GM12801 (cell line): ENCODE data around the gene ANO8.

ENCODE experiments used
- TF ChIP-seq, protein P1 (sequence below): IDR thresholded peaks from one replicate; pipeline ENCODE4 v1.5.1; 2011; ENCODE audit warnings: control low read depth; ENCODE audit not compliant: insufficient read length; ENCODE audit errors: extremely low read depth

Gene ANO8

DNA sequence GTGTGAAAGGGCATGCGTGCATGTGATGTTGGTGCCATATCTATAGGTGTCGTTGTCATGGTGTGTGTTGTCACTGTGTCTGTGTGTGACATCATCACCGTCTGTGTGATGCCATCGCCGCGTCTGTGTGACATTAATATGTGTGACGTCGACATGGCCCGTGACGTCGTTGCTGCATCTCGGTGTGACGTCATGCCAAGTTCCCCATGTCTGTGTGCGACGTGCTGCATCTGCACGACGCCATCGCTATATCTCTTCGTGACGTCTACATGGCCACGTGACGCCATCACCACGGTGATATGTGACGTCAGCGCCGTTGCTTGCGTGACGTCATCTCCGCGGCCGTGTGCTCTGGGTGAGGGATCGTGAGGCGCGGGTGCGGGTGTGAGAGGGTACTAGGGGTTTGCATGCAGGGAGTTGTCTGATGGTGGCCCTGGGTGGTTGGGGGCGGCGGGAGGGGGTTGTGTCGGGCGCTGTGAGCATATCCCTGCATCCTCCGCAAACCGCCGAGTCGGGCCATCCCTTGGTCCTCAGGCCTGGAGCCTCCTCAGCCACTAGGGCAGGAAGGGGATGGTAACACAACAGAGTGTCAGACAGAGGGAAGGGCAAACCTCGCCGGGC, 17.3 kb upstream of the ANO8 start:
- TF ChIP-seq, protein P1, sequence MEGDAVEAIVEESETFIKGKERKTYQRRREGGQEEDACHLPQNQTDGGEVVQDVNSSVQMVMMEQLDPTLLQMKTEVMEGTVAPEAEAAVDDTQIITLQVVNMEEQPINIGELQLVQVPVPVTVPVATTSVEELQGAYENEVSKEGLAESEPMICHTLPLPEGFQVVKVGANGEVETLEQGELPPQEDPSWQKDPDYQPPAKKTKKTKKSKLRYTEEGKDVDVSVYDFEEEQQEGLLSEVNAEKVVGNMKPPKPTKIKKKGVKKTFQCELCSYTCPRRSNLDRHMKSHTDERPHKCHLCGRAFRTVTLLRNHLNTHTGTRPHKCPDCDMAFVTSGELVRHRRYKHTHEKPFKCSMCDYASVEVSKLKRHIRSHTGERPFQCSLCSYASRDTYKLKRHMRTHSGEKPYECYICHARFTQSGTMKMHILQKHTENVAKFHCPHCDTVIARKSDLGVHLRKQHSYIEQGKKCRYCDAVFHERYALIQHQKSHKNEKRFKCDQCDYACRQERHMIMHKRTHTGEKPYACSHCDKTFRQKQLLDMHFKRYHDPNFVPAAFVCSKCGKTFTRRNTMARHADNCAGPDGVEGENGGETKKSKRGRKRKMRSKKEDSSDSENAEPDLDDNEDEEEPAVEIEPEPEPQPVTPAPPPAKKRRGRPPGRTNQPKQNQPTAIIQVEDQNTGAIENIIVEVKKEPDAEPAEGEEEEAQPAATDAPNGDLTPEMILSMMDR, result no peak

DNA sequence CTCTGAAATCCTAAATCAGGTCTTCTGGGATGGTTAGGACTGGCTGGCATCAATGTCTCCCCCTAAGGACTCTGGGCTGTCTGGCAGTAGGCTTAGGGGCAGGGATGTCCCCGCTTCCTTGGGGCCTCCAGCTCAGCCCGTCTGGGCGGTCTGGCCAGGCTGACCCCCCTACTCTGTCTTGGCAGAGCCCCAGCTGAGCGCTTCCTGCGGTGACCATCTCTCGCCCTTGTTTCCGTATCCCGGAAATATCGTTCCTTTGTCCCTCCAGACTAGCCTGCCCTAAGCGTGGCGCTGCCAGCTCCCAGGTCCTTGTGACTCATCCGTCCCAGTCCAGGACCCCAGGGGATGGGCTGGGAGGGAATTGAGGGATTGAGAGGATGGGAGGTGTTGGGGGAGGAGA, 14.0 kb upstream of the ANO8 start:
- TF ChIP-seq, protein P1, result no peak

DNA sequence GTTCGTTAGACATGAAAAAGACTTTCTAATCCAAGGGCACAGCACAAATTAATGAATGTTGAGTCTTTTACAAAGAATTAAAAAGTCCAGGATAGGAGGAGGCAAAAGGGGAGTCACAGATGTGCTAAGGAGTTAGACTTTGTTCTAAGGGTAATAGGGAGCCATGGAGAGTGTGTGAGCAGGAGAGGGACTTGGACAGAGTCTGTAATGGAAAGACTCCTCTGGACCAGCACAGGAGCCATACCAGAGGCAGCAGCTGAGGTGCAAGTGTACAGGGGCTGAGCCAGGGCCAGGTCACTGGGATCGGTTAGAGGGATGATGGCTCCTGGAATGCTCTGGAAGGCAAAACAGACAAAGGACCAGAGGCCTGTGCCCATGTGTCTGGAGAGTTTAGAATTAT, 13.2 kb upstream of the ANO8 start:
- TF ChIP-seq, protein P1, result no peak

DNA sequence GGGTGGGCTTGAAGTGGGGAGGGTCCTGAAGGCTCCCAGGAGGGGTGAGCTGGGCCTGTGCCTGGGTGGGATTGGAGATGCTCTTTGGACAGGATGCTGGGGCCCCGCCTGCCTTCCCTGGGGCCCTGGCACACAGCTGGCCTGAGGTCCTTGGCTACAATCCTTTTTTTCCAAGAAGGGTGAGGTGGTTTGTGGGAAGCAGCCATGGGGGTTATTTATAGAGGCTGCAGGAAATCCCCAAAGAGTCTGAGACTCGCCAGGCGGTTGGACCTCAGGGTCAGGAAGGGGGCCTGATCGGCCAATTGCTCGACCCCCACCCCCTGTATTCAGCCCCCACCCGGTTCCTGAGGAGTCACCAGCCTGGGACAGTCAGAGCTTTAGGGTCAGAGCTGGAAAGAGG, 12.7 kb upstream of the ANO8 start:
- TF ChIP-seq, protein P1, result no peak

GRCh38 chr19:17346109-17346671, 11.5 kb upstream of the ANO8 start:
- TF ChIP-seq, protein P1, result peak; percentile 15

DNA sequence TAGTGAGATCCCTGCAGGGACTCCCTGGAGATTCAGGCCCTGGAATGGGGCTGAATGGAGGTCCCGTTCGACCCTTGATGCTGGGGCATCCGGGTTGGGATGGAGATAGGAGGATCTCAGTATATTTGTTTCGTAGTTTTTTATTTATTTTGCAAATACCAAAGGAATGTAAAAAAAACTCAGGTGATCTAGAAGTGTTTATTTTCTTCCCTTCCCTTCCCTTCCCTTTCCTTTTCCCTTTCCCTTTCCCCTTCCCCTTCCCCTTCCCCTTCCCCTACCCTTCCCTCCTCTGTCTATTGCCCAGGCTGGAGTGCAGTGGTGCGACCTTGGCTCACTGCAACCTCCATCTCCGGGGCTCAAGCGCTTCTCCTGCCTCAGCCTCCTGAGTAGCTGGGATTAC, 7.2 kb upstream of the ANO8 start:
- TF ChIP-seq, protein P1, result no peak

DNA sequence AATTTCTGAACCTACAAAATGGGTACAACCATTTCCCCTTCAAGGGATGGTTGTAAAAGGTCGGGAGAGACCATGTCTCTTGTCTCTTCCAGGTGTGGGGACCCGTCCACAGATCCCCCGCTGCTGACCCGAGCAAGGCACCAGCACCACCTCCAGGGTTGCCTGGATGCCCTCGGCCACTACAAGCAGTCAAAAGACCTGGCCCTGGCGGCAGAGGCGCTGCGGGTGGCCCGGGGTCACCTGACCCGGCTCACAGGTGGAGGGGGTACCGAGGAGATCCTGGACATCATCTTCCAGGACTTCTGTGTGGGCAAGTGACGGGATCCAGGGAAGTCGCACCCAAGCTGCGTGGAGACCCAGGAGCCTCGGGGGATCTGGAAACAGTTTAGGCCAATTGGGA, 6.7 kb upstream of the ANO8 start:
- TF ChIP-seq, protein P1, result no peak
